HFFc6 (cell line): ENCODE data around the gene CCM2. TPM values are rescaled to one million over a fixed set of nuclear protein-coding genes. Genes with fewer than 3 reads are reported as not detected.
A peak's percentile ranks its signal among the peaks of the same experiment; 100 is the strongest.

ENCODE experiments used
- DNase-seq: peaks from one replicate; pipeline ENCODE4 v3.0.0-alpha.2; 2018
- H3K27ac Mint-ChIP-seq: 2 replicates; pipeline ENCODE4 v1.8.0; 2020; ENCODE audit warnings: mild to moderate bottlenecking, mixed read lengths
- H3K27me3 Mint-ChIP-seq: 2 replicates; pipeline ENCODE4 v1.8.0; 2021; ENCODE audit warnings: mild to moderate bottlenecking, moderate library complexity, mixed read lengths; ENCODE audit not compliant: insufficient read depth
- H3K36me3 Mint-ChIP-seq: 2 replicates; pipeline ENCODE4 v1.8.0; 2021; ENCODE audit warnings: low read depth, mixed read lengths
- H3K4me1 Mint-ChIP-seq: 2 replicates; pipeline ENCODE4 v1.8.0; 2020; ENCODE audit warnings: low read depth, mixed read lengths
- H3K4me3 Mint-ChIP-seq: 2 replicates; pipeline ENCODE4 v1.8.0; 2020; ENCODE audit warnings: mild to moderate bottlenecking, moderate library complexity, mixed read lengths
- H3K9me3 Mint-ChIP-seq: 2 replicates; pipeline ENCODE4 v1.8.0; 2020; ENCODE audit warnings: mild to moderate bottlenecking, mixed read lengths
- total RNA-seq, 6 experiments: library from RNA; stranded (reverse); fragmentation: NEBNext Ultra II Directional; extraction: Animal tissue kit (Norgen Biotek cat#: 25700); gene quantifications; 2 replicates in 1 of 6; 3 replicates in 5 of 6; pipeline ENCODE4 v1.2.3, GENCODE V29; 2021
- TF ChIP-seq, protein P1 (sequence below): fragments of 200-600 bp; sonication (generic); IDR thresholded peaks from 2 replicates; pipeline ENCODE4 v1.5.0; 2021; ENCODE audit warnings: antibody characterized with exemption, mild to moderate bottlenecking

The CCM2 gene
- total RNA-seq, 6 experiments from 2014 or later, result 50.3 to 57.4 (median 52.7) TPM

DNA sequence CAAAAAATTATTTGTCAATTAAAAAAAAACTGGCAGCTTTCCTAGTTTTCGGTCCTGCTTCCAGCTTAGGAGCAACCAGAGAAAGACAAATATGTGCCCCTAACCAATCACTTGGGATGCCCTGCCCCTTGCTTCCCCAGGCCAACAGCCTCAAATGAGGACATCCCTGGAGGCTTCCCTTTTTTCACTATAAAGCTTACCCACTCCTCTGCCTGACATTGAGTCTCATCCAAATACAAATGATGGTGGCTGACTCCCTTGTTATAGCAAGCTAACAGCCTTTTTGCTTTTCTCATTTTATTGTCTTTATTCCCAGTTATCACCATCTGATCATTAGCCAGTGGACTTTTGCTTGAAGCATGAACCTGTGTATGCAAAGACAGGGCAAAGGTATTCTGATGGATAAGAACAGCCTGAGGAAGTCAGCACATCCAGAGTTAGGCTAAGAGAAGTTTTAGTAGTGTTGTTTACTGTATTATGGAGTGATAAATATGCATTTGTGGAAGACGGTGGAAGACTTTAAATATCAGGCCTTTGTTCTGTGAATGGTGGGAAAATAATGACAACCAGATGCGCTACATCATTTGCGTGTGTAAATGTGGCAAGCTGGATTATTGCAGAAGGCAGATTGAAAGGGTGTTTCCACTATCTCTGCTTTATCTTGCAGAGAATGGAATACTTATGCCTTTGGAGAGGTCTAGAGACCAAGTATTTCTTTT is 1.7 kb upstream of the CCM2 start:
- TF ChIP-seq, protein P1, sequence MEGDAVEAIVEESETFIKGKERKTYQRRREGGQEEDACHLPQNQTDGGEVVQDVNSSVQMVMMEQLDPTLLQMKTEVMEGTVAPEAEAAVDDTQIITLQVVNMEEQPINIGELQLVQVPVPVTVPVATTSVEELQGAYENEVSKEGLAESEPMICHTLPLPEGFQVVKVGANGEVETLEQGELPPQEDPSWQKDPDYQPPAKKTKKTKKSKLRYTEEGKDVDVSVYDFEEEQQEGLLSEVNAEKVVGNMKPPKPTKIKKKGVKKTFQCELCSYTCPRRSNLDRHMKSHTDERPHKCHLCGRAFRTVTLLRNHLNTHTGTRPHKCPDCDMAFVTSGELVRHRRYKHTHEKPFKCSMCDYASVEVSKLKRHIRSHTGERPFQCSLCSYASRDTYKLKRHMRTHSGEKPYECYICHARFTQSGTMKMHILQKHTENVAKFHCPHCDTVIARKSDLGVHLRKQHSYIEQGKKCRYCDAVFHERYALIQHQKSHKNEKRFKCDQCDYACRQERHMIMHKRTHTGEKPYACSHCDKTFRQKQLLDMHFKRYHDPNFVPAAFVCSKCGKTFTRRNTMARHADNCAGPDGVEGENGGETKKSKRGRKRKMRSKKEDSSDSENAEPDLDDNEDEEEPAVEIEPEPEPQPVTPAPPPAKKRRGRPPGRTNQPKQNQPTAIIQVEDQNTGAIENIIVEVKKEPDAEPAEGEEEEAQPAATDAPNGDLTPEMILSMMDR, result no peak
- H3K36me3 Mint-ChIP-seq, result peaks cover 4% of the 10 kb centered on the region; the same call in 1 of the 2 replicates
- peaks cover 4% of the 10 kb centered on the region for H3K27me3 Mint-ChIP-seq
- DNase-seq, result no peak
- no peaks in the 10 kb centered on the region for H3K9me3 Mint-ChIP-seq
- H3K4me1 Mint-ChIP-seq, result peaks cover 21% of the 10 kb centered on the region
- peak overlapping the region; percentile 92 for H3K4me3 Mint-ChIP-seq
- peak overlapping the region; percentile 90 for H3K27ac Mint-ChIP-seq

- TF ChIP-seq, protein P1, result peak; percentile 41; the same call in 1 of the 2 replicates
- Mint-ChIP-seq H3K27ac (peak overlapping the region; percentile 90), H3K36me3 (peaks cover 4% of the 10 kb centered on the region; the same call in 1 of the 2 replicates), H3K27me3 (peaks cover 1% of the 10 kb centered on the region), H3K9me3 (no peaks in the 10 kb centered on the region), H3K4me1 (peaks cover 21% of the 10 kb centered on the region), H3K4me3 (peak overlapping the region; percentile 92)
- peak; percentile 99 for DNase-seq
Measured at GRCh38 chr7:44999245-45000092, 532 bp upstream of the CCM2 start.

- Mint-ChIP-seq H3K27ac (peak overlapping the region; percentile 65), H3K4me3 (peak overlapping the region; percentile 89), H3K36me3 (peaks cover 4% of the 10 kb centered on the region; the same call in 1 of the 2 replicates), H3K9me3 (no peaks in the 10 kb centered on the region), H3K27me3 (no peaks in the 10 kb centered on the region), H3K4me1 (peaks cover 21% of the 10 kb centered on the region)
- DNase-seq, result no peak
- TF ChIP-seq, protein P1, result no peak
Measured at GRCh38 chr7:45001138-45001694, 1.2 kb downstream of the CCM2 start.

DNA sequence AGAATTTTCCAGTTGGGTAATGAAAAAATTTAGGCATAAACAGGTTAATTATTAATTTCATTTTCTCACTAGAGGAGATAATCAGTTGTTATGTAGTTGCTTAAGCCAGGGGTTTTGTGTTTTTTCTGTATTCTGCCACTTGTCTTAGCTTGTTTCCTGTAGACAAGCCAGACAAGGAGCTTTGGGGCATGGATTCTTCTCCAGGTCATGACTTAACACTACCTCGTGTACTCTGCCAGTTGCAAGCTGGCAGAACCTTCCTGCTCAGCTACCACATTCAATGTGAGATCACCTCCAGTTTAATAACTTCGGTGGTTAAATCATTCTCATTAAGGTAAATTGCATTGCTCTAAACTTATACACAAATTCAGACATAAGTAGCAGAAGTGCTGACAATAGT is 1.8 kb downstream of the CCM2 start:
- TF ChIP-seq, protein P1, result no peak
- H3K4me3 Mint-ChIP-seq, result peak overlapping the region; percentile 89; the same call in 1 of the 2 replicates
- no peak for DNase-seq
- H3K27ac Mint-ChIP-seq, result no peak overlapping the region
- H3K27me3 Mint-ChIP-seq, result no peaks in the 10 kb centered on the region
- peaks cover 4% of the 10 kb centered on the region for H3K36me3 Mint-ChIP-seq
- peaks cover 22% of the 10 kb centered on the region for H3K4me1 Mint-ChIP-seq
- no peaks in the 10 kb centered on the region for H3K9me3 Mint-ChIP-seq

- H3K27ac Mint-ChIP-seq, result no peak overlapping the region
- DNase-seq, result no peak
- H3K27me3 Mint-ChIP-seq, result no peaks in the 10 kb centered on the region
- peaks cover 4% of the 10 kb centered on the region for H3K36me3 Mint-ChIP-seq
- no peaks in the 10 kb centered on the region for H3K9me3 Mint-ChIP-seq
- no peak overlapping the region for H3K4me3 Mint-ChIP-seq
- TF ChIP-seq, protein P1, result no peak
- H3K4me1 Mint-ChIP-seq, result peaks cover 21% of the 10 kb centered on the region
Measured at GRCh38 chr7:45003789-45004188, 3.8 kb downstream of the CCM2 start.
